Parathyroid adenoma (tissue), 2 donors: ENCODE measurements around the gene TBX4.

Experiments used
- H2AFZ ChIP-seq: fragments of 300-600 bp; sonication (generic); one replicate; pipeline ENCODE4 v1.7.0; 2017; ENCODE audit warnings: antibody characterized with exemption, mild to moderate bottlenecking
- H3K27ac ChIP-seq: fragments of 300-600 bp; sonication (generic); one replicate; pipeline ENCODE4 v1.7.0; 2017
- H3K27me3 ChIP-seq: fragments of 300-600 bp; sonication (generic); one replicate; pipeline ENCODE4 v1.7.0; 2017; ENCODE audit warnings: low read length; ENCODE audit not compliant: control insufficient read depth, insufficient read depth
- H3K36me3 ChIP-seq: fragments of 300-600 bp; sonication (generic); one replicate; pipeline ENCODE4 v1.7.0; 2017; ENCODE audit warnings: low read length; ENCODE audit not compliant: control insufficient read depth, insufficient read depth
- H3K4me1 ChIP-seq: fragments of 300-600 bp; sonication (generic); one replicate; pipeline ENCODE4 v1.7.0; 2017; ENCODE audit warnings: control low read depth
- H3K4me2 ChIP-seq: fragments of 300-600 bp; sonication (generic); one replicate; pipeline ENCODE4 v1.7.0; 2017; ENCODE audit warnings: low read length
- H3K4me3 ChIP-seq: fragments of 300-600 bp; sonication (generic); one replicate; pipeline ENCODE4 v1.7.0; 2017; ENCODE audit warnings: low read depth, low read length
- H3K79me2 ChIP-seq: fragments of 300-600 bp; sonication (generic); one replicate; pipeline ENCODE4 v1.7.0; 2017; ENCODE audit warnings: control low read depth
- H3K9ac ChIP-seq: fragments of 300-600 bp; sonication (generic); one replicate; pipeline ENCODE4 v1.7.0; 2017; ENCODE audit warnings: mild to moderate bottlenecking
- H3K9me3 ChIP-seq: fragments of 300-600 bp; sonication (generic); one replicate; pipeline ENCODE4 v1.7.0; 2017; ENCODE audit warnings: low read length; ENCODE audit not compliant: control insufficient read depth
- CTCF ChIP-seq: fragments of 300-600 bp; sonication (generic); IDR thresholded peaks from one replicate; pipeline ENCODE4 v1.7.0; 2017; ENCODE audit warnings: antibody characterized with exemption, mild to moderate bottlenecking
- donor health status: primary hyperparathyroidism.

The TBX4 gene

DNA sequence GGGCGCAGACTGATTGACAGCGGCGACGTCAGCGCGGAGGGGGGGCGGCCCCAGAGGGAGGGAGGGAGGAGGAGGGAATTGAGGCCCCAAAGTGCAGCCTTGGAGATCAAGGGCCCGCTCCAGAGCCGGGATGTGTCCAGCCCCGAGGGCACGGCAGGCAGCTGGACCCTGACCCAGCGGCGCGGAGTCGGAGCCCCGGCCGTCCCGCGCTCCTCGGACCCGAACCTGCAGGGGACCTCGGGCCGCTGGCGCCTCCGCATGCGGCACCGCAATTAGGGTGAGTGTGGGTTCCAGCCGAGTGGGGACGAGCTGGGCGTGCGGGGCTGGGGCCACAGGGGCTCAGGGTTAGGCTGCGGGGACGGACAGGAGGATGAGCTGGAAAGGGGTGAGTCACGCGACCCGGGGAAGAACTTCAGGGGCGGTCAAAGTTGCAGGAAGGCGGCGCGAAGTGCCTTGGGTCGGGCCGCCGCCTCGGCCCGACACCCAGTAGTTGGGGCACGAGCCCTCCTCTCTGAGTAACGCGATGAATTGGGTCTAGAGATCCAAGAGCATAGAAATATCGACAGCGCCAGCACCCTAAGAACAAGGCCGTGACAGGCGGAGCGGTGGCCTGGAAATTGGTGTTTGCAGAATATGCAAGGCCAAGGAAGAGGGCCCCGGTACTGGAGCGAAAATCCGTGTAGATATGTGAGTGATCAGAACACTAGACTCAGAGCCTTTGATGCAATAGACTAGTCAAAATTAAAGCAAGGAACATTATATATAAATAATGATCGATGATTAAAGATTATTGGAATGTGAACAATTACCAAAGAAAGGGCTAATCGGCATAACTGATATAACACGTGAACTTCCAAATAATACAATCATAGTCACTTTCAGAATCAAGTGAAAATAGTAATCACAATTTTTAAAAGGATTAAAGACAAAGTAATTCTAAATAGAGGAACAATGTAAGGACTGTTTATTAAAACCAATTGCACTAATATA is at the start of gene TBX4:
TSS of gene TBX4 (plus strand) at position 122 of the 990 bp plus-strand sequence. CDS start 4,069 bp downstream, outside the sequence.
- H3K4me3 ChIP-seq: no peak within 1 kb of the TSS
- no peak within 1 kb of the TSS for H3K27ac ChIP-seq
- H3K36me3 ChIP-seq: no peaks in the 10 kb centered on the region
- H3K27me3 ChIP-seq: peaks cover 57% of the 10 kb centered on the region
- no peak for TF ChIP-seq CTCF
- H3K4me2 ChIP-seq: peak within 1 kb of the TSS; percentile 43
- H3K4me1 ChIP-seq: no peaks in the 10 kb centered on the region
- peak within 1 kb of the TSS; percentile 55 for H2AFZ ChIP-seq
- H3K79me2 ChIP-seq: no peaks in the 10 kb centered on the region
- H3K9ac ChIP-seq: no peak within 1 kb of the TSS
- no peaks in the 10 kb centered on the region for H3K9me3 ChIP-seq

DNA sequence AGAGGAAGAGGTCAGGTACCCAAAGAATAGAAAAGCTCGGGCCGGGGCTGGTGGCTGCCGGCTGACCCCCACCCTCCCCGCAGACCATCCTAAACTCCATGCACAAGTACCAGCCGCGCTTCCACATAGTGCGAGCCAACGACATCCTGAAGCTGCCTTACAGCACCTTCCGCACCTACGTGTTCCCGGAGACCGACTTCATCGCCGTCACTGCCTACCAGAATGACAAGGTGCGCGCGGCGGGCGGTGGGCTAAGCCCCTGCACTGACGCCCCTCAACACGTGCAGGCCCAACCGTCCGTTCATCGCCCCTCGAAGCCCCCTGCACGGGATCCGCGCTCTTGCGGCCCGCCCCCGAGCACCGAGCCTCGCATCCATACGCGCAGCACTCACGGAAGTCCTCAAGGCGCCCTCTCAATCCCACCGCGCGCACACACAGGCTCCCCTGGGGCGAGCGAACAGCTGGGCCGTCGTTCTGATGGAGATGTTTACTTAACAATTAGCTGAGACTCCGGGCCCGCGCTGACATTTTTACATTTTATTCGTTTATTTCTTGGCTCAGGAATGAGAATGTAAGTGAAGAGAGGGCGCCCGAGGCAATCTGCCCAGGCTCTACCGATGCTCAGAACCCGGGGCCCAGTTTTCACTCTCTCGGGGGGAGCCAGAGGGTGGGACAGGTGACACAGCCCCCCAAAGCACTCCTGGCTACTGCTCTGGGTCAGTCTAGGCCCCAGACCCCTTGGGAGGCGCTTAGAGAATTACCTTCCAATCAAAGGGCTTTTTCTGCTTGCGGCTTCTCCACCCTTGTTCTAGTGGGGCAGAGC is 49.0 kb upstream of the TBX4 start:
- no peak for TF ChIP-seq CTCF
- no peaks in the 10 kb centered on the region for H3K9me3 ChIP-seq
- H3K4me3 ChIP-seq: no peak overlapping the region
- H3K4me2 ChIP-seq: no peak overlapping the region
- no peaks in the 10 kb centered on the region for H3K36me3 ChIP-seq
- H3K27me3 ChIP-seq: peaks cover 31% of the 10 kb centered on the region
- H3K27ac ChIP-seq: no peak overlapping the region
- peaks cover 3% of the 10 kb centered on the region for H3K4me1 ChIP-seq
- no peaks in the 10 kb centered on the region for H3K79me2 ChIP-seq
- H3K9ac ChIP-seq: no peak overlapping the region
- no peak overlapping the region for H2AFZ ChIP-seq

DNA sequence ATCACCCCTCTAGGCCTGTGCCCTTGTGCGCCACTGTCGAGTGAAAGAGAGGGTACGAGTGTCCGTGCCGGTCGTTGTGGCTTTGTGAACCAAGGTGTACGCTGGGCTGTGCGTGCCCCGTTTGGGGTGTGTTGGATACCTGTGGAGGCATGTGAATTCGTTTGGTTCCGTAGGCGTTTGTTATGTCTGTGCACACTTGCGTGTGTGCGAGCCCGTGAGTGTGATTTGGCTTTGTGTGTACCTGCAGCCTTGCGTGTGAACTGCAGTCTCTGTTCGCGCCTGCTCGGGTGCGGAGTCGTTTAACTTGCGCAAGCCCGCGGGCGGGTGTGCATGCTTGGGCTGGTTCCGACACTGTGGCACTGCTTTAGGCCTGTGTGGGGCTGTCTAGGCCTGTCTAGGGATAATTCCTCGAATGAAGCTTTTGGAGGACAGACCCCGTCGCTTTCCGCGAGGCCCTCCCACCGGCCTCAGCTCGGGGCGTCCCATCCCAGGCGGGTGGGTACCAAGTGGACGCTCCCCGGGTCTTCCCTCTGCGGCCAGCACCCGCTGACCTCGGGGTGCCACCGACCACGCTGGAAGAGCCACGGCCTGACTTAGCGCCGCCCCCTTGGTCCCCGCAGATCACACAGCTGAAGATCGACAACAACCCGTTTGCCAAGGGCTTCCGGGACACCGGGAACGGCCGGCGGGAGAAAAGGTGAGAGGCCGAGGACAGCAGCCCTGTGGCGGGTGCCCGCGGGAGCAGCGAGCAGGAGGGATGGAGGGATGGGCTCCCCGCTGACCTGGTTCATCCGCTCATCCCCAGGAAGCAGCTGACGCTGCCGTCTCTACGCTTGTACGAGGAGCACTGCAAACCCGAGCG is 48.2 kb upstream of the TBX4 start:
- no peak overlapping the region for H3K27ac ChIP-seq
- no peak for TF ChIP-seq CTCF
- no peak overlapping the region for H3K9ac ChIP-seq
- no peak overlapping the region for H3K4me3 ChIP-seq
- H3K4me1 ChIP-seq: peaks cover 3% of the 10 kb centered on the region
- no peaks in the 10 kb centered on the region for H3K79me2 ChIP-seq
- H3K27me3 ChIP-seq: peaks cover 22% of the 10 kb centered on the region
- H3K9me3 ChIP-seq: no peaks in the 10 kb centered on the region
- H3K36me3 ChIP-seq: no peaks in the 10 kb centered on the region
- H3K4me2 ChIP-seq: peak overlapping the region; percentile 35
- H2AFZ ChIP-seq: no peak overlapping the region

DNA sequence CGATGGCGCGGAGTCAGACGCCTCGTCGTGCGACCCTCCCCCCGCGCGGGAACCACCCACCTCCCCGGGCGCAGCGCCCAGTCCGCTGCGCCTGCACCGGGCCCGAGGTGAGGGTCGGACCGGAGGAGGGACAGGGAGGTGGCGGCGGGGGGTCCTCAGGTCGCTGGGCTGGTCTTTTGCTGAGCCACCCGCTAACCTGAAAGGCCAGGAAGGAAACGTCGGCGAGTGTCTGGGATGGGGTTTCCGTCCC is 47.6 kb upstream of the TBX4 start:
- no peak for TF ChIP-seq CTCF
- H2AFZ ChIP-seq: no peak overlapping the region
- H3K27me3 ChIP-seq: peaks cover 20% of the 10 kb centered on the region
- H3K4me1 ChIP-seq: peaks cover 3% of the 10 kb centered on the region
- H3K9ac ChIP-seq: no peak overlapping the region
- peak overlapping the region; percentile 35 for H3K4me2 ChIP-seq
- H3K9me3 ChIP-seq: no peaks in the 10 kb centered on the region
- H3K79me2 ChIP-seq: no peaks in the 10 kb centered on the region
- H3K4me3 ChIP-seq: no peak overlapping the region
- no peak overlapping the region for H3K27ac ChIP-seq
- H3K36me3 ChIP-seq: no peaks in the 10 kb centered on the region
